ENCODE results near the gene DPF3.

GRCh38 chr14:72926292-72927028 lies 32.6 kb upstream of the DPF3 start, which contains the start of gene DCAF4:
- TF ChIP-seq BRCA1 (CRISPR knock-in tag; IDR thresholded peaks at IDR 0.05) (no peak), CTCF (CRISPR knock-in tag; IDR thresholded peaks at IDR 0.05) (no peak), CHD2 (IDR thresholded peaks at IDR 0.05; ENCODE audit: low read depth, low read length) (no peak), ZBTB44 (CRISPR knock-in tag; IDR thresholded peaks at IDR 0.05) (no peak), ZNF17 (CRISPR knock-in tag; IDR thresholded peaks at IDR 0.05) (no peak), ZBTB25 (CRISPR knock-in tag; IDR thresholded peaks at IDR 0.05) (no peak)
